Stimulated activated CD8-positive, alpha-beta memory T cell treated with anti-CD3 and anti-CD28 coated beads, Interleukin-4, amount 100 ng/mL, for 4 hours (primary cell): Measurements from ENCODE around the gene PRL.

Experiments used
- DNase-seq, 2 donors: peaks; one replicate each; pipeline ENCODE4 v3.0.0-alpha.2; 2020; ENCODE audit warnings: low read depth in 2 of 2, low spot score in 1 of 2

The PRL gene

DNA sequence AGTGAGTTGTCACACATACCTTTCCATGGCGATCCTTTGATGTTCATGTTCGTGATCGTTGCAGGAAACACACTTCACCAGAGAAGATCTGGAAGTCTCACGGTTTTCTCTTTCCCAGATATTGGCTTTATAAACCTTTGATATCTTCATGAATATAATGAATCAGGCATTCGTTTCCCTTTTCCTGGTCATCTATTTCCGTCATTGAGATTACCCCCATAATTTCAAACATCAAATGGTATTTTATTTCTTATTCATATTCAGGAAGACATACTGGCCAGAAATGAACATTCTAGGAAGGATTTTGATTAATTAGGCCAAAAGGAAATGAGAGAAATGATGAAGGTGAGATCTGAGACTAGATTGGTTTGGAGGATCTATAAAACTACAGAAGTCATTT, at the start of gene PRL:
Gene PRL (minus strand): TSS at position 101 of the 400 bp plus-strand sequence. CDS start 54 bp downstream, at position 47.
- DNase-seq, result no peak

DNA sequence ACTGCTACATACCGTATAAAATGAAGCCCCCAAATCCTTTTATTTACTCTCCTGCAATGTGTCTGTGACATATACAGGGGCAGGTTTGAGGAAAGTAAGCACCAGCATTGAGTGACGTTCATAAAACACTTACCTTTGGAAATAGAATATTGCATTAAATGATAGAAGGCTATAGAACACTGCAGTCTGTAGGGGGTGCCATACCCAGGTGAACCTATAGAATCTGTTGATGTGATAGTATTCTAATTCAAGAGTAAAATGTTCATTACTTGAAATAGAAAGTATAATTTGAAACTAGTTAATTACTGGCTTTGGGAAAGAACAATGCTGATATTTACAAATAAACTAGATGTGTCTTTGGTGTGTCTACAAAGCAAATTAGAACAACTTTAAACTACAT, 47.0 kb upstream of the PRL start:
- DNase-seq, result no peak

DNA sequence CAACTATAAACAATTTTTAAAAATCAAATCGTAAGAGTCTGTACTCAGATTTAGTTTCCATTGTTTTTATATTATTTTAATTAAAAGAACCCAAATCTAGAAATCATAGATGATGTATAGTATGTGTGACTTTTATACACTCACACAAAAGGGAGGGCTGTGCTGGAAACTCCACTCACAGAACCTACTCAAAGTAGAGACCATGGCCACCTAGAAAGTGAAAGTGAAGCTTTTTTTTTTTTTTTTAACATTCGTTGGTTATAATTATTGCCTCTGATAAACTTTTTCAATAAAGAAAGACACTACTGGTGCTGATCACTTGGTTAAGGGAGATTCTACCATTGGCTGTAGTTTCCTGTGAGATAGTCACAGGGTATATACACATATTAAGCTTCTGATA, 37.9 kb upstream of the PRL start:
- no peak for DNase-seq

DNA sequence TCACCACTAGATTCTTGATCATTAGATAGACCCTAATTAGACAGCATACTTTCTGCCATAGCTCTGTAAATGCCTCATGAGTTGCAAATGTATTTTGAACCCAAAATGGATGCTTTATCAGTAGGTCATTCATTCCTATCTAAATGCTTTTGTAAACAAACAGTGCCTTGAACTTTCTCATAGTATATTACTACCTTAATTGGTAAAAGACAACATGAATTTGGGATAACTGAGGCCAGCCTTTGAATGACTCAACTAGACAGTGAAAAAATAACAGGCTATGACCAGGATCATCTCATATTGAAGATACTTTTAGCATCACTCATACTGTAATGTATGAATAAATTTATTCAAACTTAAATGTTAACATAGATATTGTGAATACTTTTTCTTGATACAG, 37.0 kb upstream of the PRL start:
- no peak for DNase-seq

DNA sequence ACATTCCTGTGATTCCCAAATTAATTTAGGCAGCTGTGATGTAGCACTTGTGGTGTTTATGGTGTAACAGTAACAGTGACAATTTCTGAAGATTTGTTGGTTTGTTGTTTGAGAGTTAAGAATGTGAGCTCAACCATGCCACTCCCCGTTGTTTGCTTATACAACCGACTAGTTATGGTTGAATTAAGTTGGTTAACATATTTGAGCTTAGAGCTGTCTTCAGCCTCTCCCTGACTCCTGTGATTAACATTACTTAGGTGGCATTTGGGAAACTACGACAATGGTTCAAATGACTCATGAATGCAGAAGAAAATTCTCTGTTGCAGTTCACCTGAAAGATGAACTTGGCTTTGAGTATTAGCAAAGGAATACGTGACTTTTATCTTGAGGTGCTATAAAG, 35.9 kb upstream of the PRL start:
- DNase-seq, result no peak

DNA sequence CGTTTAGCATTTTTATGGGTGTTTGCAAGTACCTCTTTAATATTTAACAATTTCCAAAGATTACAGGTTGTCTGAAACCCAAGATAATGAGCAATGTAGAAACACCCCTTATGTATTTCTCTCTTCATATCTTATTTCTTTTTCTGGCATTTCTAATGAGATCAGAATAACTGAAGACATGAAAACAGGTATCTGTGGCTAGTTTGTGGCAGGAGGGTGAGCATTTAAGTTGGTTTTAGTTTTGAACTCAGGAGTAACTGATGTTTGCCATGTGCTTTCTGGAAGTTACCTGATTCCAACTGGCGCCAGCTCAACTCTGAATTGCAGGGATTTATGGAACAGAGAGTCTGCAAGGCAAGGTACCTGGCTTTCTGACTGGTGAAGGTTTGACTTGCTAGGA, 35.4 kb upstream of the PRL start:
- DNase-seq, result no peak

DNA sequence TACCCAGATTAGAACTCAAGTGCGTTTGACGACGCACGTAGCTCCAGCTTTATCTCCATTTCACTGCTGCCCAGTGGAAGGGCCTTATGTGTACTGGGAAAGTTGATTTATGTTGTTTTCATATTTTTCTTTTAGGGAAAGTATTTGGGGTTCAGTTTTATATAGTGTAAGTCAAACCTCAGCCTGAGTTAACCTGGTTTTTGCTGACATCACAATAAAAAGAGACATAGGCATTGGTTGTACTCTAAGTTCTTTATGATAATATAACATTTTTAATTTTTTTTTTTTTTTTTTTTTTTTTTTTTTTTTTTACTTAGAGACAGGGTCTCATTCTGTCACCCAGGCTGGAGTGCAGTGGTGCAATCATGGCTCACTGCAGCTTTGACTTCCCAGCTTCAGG, 34.1 kb upstream of the PRL start:
- no peak for DNase-seq

DNA sequence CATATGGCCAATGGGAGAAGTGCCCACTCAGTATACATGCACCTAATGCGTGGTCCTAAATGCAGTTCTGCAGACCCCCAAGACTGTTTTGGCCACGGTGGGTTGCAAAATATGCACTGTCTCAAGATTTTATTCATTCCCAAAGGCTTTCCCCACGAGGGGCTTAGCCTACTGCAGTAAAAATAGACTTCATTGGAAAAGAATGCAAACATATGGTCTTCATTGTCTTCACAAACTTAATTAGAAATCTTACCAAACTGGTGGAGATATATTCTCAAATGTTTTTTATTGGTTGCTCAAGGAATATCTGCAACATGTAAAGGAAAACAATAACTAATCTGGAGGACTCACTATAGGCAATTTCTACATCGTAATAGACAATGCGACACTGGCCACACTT, 31.6 kb upstream of the PRL start:
- no peak for DNase-seq

DNA sequence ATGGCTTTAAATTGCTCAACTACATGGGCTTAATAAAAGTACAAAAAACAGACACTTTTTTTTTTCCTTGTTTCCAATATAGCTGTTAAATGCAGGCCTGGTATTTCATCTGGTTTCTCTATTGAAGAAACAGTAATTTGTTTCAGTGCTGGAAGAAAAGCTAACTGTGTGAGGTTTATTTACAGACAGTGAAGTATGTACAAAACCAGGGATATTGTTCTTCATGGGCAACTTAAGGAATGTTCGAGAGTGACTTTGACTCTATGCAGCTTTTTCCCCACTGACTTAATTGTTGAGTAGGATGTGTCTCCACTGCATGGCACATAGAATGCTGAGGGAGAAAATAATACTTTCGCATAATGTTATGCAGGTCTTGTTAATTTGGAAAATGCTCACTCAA, 31.0 kb upstream of the PRL start:
- no peak for DNase-seq

DNA sequence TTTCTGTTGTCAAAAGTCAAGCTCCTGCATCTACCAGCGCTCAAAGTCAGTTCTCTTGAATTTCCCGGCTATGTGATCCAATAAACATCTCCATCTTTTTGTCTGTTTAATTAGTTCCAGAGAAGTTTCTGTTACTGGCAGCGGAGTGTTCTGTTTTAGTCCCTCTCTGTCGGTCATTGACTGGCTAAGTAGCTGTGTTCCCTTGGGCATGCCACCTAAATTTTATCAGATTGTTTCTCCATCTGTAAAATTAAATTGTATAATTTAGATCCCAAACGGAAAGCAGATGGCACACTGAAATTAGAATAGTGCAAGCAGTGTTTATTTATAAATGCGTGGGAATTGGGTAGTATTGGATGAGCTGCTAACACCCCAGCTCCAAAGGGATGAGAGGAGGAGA, 29.7 kb upstream of the PRL start:
- DNase-seq, result no peak

DNA sequence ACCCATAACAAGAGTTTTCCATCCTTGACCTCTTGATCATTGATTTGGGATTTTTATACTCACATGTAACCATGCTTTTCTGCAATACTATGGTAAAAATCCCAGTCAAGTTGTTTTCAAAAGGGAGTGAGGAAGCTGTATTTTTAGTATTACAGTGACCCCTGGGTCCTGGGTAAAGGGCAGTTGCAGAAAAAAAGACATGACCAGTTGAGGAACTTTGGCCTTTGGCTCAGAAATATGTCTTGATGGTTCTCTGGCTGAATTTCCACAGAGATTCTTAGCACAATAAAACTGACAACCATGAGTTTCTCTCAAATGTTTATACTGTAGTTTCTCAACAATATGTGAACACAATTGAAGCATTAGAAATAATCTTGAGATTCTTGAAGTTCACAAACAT, 28.6 kb upstream of the PRL start:
- no peak for DNase-seq

DNA sequence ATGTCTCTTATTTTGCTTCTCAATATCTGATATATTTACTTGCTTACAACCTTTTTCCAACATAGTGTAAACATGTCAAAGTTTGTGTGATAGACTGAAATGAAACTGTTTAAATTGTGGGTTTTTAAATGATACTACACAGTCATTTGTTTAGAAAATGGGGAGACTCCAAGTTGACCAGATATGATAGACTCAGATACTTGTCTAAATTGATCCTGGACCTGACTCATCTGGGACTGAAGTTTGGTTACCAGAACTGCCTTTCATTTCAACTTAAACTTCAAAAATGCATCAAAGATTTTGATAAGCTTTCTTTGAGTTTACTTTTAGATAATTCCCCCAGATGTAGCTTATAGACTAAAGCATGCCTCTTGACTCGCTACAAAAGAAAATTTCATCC, 27.0 kb upstream of the PRL start:
- DNase-seq, result no peak

DNA sequence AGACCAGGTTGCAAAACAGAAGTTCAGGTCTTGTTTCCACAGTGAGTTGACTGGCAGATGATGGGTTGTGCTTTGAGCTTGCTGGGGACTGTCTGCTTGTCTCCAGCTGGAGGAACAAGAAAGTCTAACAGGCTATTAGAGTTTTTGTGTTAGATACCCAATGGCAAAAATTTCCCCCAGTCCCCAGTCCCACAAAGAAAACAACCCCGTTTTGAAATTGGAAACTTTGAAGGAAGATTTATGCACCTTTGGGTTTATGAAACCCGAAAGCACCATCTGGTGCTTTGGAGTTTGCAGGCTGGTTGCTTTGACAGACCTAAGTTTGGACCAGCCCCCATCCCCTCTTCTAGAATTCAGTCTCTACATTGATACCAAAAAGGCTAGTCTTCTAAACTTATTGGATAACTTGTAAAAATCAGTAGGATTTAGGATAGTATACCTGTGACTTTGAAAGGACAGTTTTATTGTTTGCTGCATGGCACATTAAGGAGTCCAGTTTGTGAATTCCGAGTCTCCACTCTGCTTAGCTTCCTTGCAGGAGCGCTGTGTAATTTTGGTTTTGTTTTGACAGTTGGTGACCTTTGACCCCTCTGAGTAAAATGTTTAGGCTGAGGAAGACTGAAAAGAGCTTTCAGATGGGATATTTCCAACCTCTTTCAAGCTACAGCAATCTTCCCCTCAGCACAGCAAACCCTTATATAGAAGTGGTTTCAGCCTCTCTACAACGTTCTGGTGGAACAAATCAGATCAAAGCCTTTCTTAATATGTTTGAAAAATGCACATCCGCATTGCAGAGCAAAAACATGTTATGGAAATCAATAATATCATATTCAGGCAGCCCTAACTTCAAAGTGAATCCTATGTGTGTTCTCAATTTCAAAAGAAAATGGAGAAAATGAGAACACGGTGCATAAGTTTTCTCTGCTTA, 25.5 kb upstream of the PRL start:
- DNase-seq, result no peak

DNA sequence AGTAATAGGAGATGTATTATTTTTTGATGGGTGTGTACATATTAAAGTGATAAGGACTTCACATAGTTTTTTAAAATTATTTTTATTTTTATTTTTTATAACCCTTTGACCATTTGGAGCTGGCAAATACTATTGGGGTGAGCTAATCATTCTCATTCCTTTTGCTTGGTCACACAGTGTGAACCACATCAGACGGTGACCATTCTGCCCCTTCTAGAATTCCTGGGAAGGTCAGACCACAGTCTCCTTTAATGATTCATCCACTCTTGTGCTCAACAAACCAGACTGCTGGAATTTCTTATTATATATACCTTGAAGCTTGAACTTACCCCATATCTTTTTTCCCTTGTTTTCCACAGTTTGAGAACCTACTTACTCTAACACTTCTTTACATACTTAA, 23.9 kb upstream of the PRL start:
- no peak for DNase-seq

DNA sequence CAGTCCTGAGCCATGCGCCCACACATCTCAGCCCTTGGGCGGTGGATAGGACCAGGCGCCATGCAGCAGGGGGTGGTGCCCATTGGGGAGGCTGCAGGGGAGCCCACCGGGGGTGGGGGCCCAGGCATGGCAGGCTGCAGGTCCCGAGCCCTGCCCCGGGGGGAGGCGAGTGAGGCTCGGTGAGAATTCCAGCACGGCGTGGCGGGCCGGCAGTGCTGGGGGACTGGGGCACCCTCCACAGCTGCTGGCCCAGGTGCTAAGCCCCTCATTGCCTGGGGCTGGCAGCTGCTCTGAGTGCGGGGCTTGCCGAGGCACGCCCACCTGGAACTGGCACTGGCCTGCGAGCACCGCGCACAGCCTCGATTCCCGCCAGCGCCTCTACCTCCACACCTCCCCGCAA, 21.6 kb upstream of the PRL start:
- DNase-seq, result no peak

DNA sequence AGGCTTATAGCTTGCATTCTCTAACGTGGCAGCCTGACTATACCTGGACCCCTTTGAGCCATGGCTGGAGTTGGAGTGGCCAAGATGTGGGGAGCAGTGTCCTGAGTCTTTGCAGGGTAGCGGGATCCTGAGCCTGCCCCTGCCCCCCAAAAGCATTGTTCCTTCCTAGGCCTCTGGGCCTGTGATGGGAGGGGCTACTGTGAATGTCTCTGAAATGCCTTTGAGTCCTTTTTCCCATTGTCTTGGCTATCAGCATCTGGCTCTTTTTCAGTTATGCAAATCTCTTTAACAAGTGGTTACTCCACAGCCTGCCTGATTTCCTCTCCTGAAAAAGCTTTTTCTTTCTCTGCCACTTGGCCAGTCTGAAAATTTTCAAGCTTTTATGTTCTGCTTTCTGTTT, 17.0 kb upstream of the PRL start:
- no peak for DNase-seq

DNA sequence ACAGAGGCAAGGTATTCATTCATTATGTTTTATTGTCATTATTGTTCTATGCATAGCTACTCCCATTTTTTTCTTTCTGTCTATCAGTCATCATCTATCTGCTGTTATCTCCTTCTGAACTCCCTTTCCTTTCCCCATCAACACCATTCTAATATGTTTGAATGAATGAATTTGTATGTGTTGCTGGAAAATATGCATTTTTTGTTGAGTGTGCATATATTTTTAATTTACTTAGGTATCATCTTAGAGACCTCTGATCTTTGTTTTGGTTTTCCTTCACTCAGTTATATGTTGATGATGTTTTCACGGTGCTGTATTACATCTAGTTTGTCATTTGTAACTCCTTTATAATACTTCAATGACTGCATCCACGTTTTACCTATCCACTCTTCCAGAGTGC, 12.1 kb upstream of the PRL start:
- no peak for DNase-seq

DNA sequence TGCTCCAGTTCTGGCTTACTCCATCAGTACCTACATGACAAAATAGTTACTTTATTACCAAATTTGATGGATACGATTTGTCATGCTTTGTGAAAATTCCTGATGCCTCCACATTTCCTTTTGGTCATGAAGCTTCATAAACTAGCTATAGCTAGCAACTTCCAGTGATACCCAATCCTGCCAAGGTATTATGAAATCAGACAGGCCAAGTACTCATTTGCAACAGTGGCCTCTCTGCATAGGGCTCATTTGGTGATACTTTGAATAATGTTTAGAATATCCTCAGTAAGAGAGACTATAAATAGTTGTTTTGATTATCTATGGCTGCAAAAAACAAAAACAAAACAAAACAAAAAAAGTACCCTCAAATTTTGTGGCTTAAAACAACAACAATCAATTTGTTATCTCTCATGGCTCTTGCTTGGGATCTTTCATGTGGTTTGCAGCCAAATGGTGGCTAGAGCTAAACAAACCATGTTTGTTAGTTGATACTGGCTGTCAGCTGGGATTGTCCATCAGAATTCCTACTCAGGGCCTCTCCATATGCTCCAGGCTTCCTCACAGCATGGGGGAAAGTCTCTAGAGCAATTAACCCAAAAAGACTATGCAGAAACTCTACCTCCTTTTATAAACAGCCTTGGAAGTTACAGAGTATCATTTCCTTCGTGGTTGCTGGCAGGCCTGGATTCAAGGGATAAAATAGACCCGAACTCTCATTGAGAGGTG, 10.1 kb upstream of the PRL start:
- no peak for DNase-seq

DNA sequence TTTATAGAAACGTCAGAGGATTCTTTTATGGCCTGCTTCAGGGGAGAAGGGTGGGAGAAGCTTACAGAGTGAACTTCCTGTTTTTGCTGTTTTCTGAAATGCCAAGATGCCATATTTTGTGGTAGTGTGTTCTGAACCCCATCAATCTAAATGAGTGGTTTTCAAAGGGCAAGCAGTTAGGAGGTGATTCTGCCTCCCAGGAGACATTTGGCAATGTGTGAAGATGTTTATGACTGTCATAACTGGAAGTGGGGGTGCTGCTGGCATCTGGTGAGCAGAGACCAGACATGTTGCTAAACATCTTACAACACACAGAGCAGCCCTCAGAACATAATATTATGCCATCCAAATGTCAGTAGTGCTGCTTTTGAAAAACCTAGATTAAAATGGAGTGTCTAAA, 6.0 kb upstream of the PRL start:
- no peak for DNase-seq

DNA sequence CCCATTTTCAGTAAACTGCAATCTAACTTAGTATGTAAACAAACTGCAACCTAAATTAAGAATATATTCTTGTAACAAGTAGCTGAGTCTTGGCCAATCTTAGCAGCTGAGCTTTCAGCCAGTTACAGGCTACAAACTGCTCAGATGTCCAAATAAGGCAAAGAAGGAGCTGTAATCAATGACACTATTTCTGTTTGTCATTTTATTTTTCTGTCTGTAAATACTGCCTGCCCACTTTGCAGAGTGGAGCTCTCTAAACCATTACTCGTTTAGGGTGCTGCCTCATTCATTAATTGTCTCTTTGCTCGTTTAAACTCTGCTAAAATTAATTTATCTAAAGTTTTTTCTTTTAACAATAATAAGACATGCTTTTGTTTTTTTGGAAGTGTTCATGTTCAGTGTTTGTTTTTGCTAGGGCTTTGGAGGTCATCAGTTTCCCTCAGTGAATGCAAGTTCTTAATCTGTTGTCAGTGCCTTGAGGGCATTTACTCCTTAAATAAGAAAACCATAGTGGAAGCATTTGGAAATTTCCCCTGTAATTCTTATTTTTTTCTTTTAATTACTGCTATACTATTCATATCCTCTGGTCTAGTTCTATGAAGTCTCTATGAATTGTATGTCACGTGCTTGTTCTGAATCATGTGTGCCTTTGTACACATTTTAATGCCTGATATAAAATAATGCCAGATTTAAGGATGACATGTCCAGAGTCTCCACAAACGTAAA, 3.6 kb upstream of the PRL start:
- no peak for DNase-seq

DNA sequence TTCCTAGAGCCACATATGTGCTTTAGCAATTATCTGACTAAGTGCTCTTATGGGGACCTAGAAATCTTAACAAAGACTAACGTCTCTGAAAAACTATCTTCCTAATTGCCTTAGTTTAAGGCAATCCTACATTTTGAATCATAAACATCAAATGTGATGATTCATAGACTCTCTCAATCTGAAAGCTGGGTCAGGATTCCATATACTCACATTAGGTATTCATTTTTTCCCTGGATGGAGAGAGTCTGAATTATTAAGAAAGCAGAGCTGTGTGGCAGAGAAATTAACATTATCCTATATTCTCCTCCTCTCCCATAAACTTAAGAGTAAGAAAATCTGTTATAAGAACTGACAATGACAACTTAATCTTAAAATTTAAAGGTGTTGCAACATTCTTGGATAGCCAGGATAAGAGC, 1.6 kb upstream of the PRL start:
- no peak for DNase-seq

DNA sequence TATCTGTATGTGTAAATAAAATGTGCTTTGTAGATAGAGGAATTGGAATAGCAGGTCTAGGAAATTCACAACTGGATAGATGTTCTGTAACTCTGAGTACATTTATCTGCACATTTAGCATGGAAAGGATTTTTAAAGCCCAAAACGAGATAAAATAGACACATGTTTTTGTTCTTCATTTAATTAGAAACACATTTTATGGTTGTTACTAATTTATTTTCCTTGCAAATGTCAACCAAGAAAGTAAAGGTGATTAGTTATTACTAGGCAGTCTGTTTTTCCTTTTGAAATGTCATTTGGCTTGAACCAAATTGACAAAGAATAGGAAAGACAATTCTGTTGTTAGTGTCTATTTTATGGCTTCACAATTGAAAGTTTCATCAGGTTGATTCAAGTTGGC, 769 bp downstream of the PRL start:
- DNase-seq, result no peak
